K562 (cell line): ENCODE data around the gene LY6G6C. TPM values are rescaled to one million over a fixed set of nuclear protein-coding genes. Genes with fewer than 3 reads are reported as not detected.
A peak's percentile ranks its signal among the peaks of the same experiment; 100 is the strongest.

Source experiments
- CREM ChIP-seq: IDR thresholded peaks from 2 replicates; pipeline ENCODE4 v1.6.1; 2014; ENCODE audit warnings: antibody characterized with exemption, low read depth
- MYC ChIP-seq, 2 experiments: fragments of 250-450 bp in 1 of 2; sonication (Bioruptor Pico) in 1 of 2; IDR thresholded peaks; 2 replicates each; pipeline versions ENCODE4 v1.5.1 to v1.6.1; 2012 to 2021; ENCODE audit warnings: low read depth in 2 of 2, borderline replicate concordance in 1 of 2, improper control_type of control experiment in 1 of 2, low read length in 1 of 2, mild to moderate bottlenecking in 1 of 2, moderate library complexity in 1 of 2
- RBM15 ChIP-seq: fragments of 200-400 bp; formaldehyde crosslinking; IDR thresholded peaks from 2 replicates; pipeline ENCODE4 v1.6.1; 2018; ENCODE audit warnings: mild to moderate bottlenecking, low read length, moderate library complexity; ENCODE audit not compliant: insufficient read depth
- RBM25 ChIP-seq: fragments of 200-400 bp; formaldehyde crosslinking; IDR thresholded peaks from 2 replicates; pipeline ENCODE4 v1.6.1; 2018; ENCODE audit warnings: low read length, low read depth, moderate library complexity; ENCODE audit not compliant: severe bottlenecking
- SIX5 ChIP-seq, 2 experiments: IDR thresholded peaks; 2 replicates each; pipeline ENCODE4 v1.6.1; 2011; ENCODE audit warnings: low read length in 2 of 2, borderline replicate concordance in 1 of 2, low read depth in 1 of 2, mild to moderate bottlenecking in 1 of 2, moderate library complexity in 1 of 2; ENCODE audit not compliant: insufficient read depth in 1 of 2
- ZNF384 ChIP-seq: IDR thresholded peaks from 2 replicates; pipeline ENCODE4 v1.6.1; 2012; ENCODE audit warnings: low read depth, low read length, improper control_type of control experiment
- ZNF830 ChIP-seq: fragments of 250-450 bp; sonication (Bioruptor Pico); IDR thresholded peaks from 2 replicates; pipeline ENCODE4 v1.5.0; 2021; ENCODE audit warnings: mild to moderate bottlenecking
- polyA plus RNA-seq, 8 experiments: library from polyadenylated mRNA; depleted of rRNA in 4 of 8; stranded (reverse) in 5 of 8; unstranded in 3 of 8; fragments of >200 nt; fragmentation: Nextera tagmentation in 2 of 8; fragmentation: Illumina TruSeq in 1 of 8; extraction: Ambion mirVana in 2 of 8; extraction: Trizol in 1 of 8; gene quantifications; 2 replicates each; pipeline versions ENCODE4 v1.2.1 to v1.2.3, GENCODE V29; 2011 to 2014; ENCODE audit warnings: inconsistent platforms in 1 of 8, missing spikeins in 1 of 8
- total RNA-seq, 7 experiments: library from RNA; depleted of rRNA in 6 of 7; stranded (reverse); fragments of >200 nt in 6 of 7; fragmentation: Illumina TruSeq in 2 of 7; extraction: Trizol in 2 of 7; gene quantifications; 2 replicates each; pipeline versions ENCODE4 v1.2.1 to v1.2.3, GENCODE V29; 2011 to 2021; ENCODE audit warnings: low replicate concordance in 1 of 7
- TF ChIP-seq, protein P1 (sequence below), 2 experiments: fragments of 450-650 bp in 1 of 2; sonication (generic) in 1 of 2; formaldehyde crosslinking in 1 of 2; IDR thresholded peaks; 2 replicates each; pipeline versions ENCODE4 v1.7.1 to v1.9.0; 2016 to 2022; ENCODE audit warnings: inconsistent platforms in 1 of 2, mild to moderate bottlenecking in 1 of 2, missing genetic modification reagents in 1 of 2
- TF ChIP-seq, protein P2 (sequence below): sonication (generic); formaldehyde crosslinking; IDR thresholded peaks from 2 replicates; pipeline ENCODE4 v1.8.0; 2022; ENCODE audit warnings: missing genetic modification reagents, mild to moderate bottlenecking, borderline replicate concordance

Gene LY6G6C
- total and polyA plus RNA-seq, 9 of the 15 experiments (the other 6 are each of a cell fraction or from before 2014, with no cell fraction given) = 0.06 to 0.20 TPM; not detected in 7

GRCh38 chr6:31736021-31736767, 14.6 kb upstream of the LY6G6C start, which contains the start of gene CLIC1 (continued):
- TF ChIP-seq, protein P1, sequence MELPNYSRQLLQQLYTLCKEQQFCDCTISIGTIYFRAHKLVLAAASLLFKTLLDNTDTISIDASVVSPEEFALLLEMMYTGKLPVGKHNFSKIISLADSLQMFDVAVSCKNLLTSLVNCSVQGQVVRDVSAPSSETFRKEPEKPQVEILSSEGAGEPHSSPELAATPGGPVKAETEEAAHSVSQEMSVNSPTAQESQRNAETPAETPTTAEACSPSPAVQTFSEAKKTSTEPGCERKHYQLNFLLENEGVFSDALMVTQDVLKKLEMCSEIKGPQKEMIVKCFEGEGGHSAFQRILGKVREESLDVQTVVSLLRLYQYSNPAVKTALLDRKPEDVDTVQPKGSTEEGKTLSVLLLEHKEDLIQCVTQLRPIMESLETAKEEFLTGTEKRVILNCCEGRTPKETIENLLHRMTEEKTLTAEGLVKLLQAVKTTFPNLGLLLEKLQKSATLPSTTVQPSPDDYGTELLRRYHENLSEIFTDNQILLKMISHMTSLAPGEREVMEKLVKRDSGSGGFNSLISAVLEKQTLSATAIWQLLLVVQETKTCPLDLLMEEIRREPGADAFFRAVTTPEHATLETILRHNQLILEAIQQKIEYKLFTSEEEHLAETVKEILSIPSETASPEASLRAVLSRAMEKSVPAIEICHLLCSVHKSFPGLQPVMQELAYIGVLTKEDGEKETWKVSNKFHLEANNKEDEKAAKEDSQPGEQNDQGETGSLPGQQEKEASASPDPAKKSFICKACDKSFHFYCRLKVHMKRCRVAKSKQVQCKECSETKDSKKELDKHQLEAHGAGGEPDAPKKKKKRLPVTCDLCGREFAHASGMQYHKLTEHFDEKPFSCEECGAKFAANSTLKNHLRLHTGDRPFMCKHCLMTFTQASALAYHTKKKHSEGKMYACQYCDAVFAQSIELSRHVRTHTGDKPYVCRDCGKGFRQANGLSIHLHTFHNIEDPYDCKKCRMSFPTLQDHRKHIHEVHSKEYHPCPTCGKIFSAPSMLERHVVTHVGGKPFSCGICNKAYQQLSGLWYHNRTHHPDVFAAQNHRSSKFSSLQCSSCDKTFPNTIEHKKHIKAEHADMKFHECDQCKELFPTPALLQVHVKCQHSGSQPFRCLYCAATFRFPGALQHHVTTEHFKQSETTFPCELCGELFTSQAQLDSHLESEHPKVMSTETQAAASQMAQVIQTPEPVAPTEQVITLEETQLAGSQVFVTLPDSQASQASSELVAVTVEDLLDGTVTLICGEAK (IDR thresholded peaks at IDR 0.05) = no peak
- TF ChIP-seq, protein P1 (CRISPR knock-in tag; IDR thresholded peaks at IDR 0.05) = no peak
- TF ChIP-seq ZNF384 (no peak), ZNF830 (CRISPR knock-in tag) (peak; percentile 51; the same call in 1 of the 2 replicates), RBM15 (no peak), RBM25 (no peak), CREM (no peak), MYC (IDR thresholded peaks at IDR 0.05; ENCODE audit: low read depth, low read length) (peak; percentile 72), MYC (CRISPR knock-in tag; IDR thresholded peaks at IDR 0.05; ENCODE audit: borderline replicate concordance, low read depth) (peak; percentile 35; the same call in 1 of the 2 replicates), SIX5 (IDR thresholded peaks at IDR 0.05; ENCODE audit: borderline replicate concordance in 1 of 2, insufficient read depth in 1 of 2, low read depth in 1 of 2, low read length in 2 of 2) (no peak)
- TF ChIP-seq, protein P2, sequence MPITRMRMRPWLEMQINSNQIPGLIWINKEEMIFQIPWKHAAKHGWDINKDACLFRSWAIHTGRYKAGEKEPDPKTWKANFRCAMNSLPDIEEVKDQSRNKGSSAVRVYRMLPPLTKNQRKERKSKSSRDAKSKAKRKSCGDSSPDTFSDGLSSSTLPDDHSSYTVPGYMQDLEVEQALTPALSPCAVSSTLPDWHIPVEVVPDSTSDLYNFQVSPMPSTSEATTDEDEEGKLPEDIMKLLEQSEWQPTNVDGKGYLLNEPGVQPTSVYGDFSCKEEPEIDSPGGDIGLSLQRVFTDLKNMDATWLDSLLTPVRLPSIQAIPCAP (CRISPR knock-in tag) = peak; percentile 85
